ENCODE data around the gene ZNF791.

DNA sequence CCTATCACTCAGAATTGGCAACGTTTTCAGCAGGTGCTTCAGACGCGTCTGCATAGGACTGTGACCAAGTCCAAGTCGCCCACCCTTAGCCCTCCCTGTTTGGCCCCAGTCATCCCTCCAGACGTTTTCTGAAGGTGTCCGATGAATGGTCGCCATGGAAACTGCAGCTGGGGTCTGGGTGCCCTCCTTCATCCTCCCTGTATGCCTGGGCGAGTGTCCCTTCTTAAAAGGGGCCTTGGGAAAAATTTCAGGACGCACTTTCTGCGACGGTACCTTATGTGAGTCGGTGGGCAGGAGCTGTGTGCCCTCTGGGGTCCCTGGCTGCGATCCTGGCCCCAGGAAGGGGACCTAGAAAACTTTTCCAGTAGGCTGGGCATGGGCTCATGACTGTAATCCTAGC lies 30.7 kb downstream of the ZNF791 start:
- no peak for TF ChIP-seq EZH2 (IDR thresholded peaks at IDR 0.05; ENCODE audit: low read length, missing control alignments)
- TF ChIP-seq, protein P1, sequence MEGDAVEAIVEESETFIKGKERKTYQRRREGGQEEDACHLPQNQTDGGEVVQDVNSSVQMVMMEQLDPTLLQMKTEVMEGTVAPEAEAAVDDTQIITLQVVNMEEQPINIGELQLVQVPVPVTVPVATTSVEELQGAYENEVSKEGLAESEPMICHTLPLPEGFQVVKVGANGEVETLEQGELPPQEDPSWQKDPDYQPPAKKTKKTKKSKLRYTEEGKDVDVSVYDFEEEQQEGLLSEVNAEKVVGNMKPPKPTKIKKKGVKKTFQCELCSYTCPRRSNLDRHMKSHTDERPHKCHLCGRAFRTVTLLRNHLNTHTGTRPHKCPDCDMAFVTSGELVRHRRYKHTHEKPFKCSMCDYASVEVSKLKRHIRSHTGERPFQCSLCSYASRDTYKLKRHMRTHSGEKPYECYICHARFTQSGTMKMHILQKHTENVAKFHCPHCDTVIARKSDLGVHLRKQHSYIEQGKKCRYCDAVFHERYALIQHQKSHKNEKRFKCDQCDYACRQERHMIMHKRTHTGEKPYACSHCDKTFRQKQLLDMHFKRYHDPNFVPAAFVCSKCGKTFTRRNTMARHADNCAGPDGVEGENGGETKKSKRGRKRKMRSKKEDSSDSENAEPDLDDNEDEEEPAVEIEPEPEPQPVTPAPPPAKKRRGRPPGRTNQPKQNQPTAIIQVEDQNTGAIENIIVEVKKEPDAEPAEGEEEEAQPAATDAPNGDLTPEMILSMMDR (conservative IDR thresholded peaks at IDR 0.05 in 1 of 2, IDR thresholded peaks at IDR 0.05 in 1 of 2; ENCODE audit: low read depth in 1 of 2, low read length in 2 of 2) = no peak
